WI38 (cell line): Measurements from ENCODE around the gene MGAT4A.

Source experiments
- H3K4me3 ChIP-seq: 2 replicates; pipeline ENCODE4 v1.5.1; 2011; ENCODE audit warnings: low read depth, mild to moderate bottlenecking, control low read depth, low read length
- CTCF ChIP-seq: IDR thresholded peaks from 2 replicates; pipeline ENCODE4 v1.5.1; 2012; ENCODE audit warnings: low read depth, mild to moderate bottlenecking, control low read depth, low read length

MGAT4A gene

GRCh38 chr2:98580656-98581284 is 150.2 kb downstream of the MGAT4A start:
- TF ChIP-seq CTCF: no peak
- no peak overlapping the region for H3K4me3 ChIP-seq

- TF ChIP-seq CTCF: no peak
- H3K4me3 ChIP-seq: no peak overlapping the region
Measured at GRCh38 chr2:98579926-98580325, 151.0 kb downstream of the MGAT4A start.

- TF ChIP-seq CTCF: no peak
Measured at GRCh38 chr2:98578231-98578630, 152.7 kb downstream of the MGAT4A start.

GRCh38 chr2:98577313-98577712 is 153.6 kb downstream of the MGAT4A start:
- no peak for TF ChIP-seq CTCF
- no peak overlapping the region for H3K4me3 ChIP-seq

More at GRCh38 chr2:98578231-98578630, 152.7 kb downstream of the MGAT4A start:
- H3K4me3 ChIP-seq: no peak overlapping the region

GRCh38 chr2:98576666-98577312 is 154.1 kb downstream of the MGAT4A start:
- no peak for TF ChIP-seq CTCF
- no peak overlapping the region for H3K4me3 ChIP-seq

- no peak for TF ChIP-seq CTCF
- no peak overlapping the region for H3K4me3 ChIP-seq
Measured at GRCh38 chr2:98573426-98573825, 157.5 kb downstream of the MGAT4A start.

- H3K4me3 ChIP-seq: no peak overlapping the region
- TF ChIP-seq CTCF: no peak
Measured at GRCh38 chr2:98572676-98573075, 158.3 kb downstream of the MGAT4A start.
